ENCODE data around the gene CSRP1. TPM values are rescaled to one million over a fixed set of nuclear protein-coding genes. Genes with fewer than 3 reads are reported as not detected.

CSRP1 gene
- total and polyA plus RNA-seq, 2 donors (not counting 1 experiment from before 2014, with no cell fraction given), result 23.8 to 36.7 TPM

DNA sequence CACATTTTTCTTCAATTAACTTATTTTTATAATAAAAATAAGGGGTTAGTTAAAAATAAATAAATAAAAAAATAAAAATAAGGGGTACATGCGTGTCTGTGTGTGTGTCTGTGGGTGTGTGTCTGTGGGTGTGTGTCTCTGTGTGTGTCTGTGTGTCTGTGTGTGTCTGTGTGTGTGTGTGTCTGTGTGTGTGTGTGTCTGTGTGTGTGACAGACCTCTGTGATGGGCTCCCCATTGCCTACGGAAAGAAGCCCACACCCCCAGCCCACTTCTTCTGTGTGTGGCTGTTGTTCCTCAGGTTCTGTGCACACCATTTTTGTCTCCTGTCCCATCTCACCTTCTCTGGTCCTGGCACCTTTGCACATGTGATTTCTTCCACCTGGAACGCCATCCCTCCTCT is 47.9 kb downstream of the CSRP1 start:
- H3K4me1 ChIP-seq (ENCODE audit: control insufficient read depth in 2 of 2, insufficient read depth in 2 of 2, low read length in 2 of 2), result no peaks in the 10 kb centered on the region
- Mint-ChIP-seq H3K27me3 (peaks cover 23% of the 10 kb centered on the region), H3K27ac (no peak overlapping the region), H3K4me3 (no peak overlapping the region), H3K9me3 (ENCODE audit: insufficient read depth) (no peaks in the 10 kb centered on the region), H3K4me1 (no peaks in the 10 kb centered on the region)
- no peaks in the 10 kb centered on the region for H3K36me3 ChIP-seq (replicated peaks in 1 of 2; ENCODE audit: control extremely low read depth in 1 of 2, control insufficient read depth in 1 of 2, extremely low read depth in 1 of 2, insufficient read depth in 2 of 2, low read length in 1 of 2)
- intact Hi-C loops (cut with micrococcal nuclease), result no loop called here
- DNase-seq, result no peak
- no peak overlapping the region for H3K9ac ChIP-seq (ENCODE audit: low read length)
- no peak for ATAC-seq (ENCODE audit: low read depth)
- peaks cover 0 to 3% (median 0%) of the 10 kb centered on the region in 4 experiments for H3K27me3 ChIP-seq (replicated peaks in 1 of 4; ENCODE audit: control extremely low read depth in 1 of 4, control insufficient read depth in 3 of 4, insufficient read depth in 4 of 4, low read length in 3 of 4)
- no peak overlapping the region for H3K27ac ChIP-seq (ENCODE audit: low read length in 2 of 2)
- no peaks in the 10 kb centered on the region for H3K79me2 ChIP-seq (ENCODE audit: control insufficient read depth, insufficient read depth, low read length)
- ChIA-PET POLR2A (no interaction called here), CTCF (no interaction called here)
- H3K4me2 ChIP-seq (replicated peaks; ENCODE audit: low read depth, low read length, poor library complexity, severe bottlenecking), result no peak overlapping the region
- TF ChIP-seq, protein P1, sequence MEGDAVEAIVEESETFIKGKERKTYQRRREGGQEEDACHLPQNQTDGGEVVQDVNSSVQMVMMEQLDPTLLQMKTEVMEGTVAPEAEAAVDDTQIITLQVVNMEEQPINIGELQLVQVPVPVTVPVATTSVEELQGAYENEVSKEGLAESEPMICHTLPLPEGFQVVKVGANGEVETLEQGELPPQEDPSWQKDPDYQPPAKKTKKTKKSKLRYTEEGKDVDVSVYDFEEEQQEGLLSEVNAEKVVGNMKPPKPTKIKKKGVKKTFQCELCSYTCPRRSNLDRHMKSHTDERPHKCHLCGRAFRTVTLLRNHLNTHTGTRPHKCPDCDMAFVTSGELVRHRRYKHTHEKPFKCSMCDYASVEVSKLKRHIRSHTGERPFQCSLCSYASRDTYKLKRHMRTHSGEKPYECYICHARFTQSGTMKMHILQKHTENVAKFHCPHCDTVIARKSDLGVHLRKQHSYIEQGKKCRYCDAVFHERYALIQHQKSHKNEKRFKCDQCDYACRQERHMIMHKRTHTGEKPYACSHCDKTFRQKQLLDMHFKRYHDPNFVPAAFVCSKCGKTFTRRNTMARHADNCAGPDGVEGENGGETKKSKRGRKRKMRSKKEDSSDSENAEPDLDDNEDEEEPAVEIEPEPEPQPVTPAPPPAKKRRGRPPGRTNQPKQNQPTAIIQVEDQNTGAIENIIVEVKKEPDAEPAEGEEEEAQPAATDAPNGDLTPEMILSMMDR (IDR thresholded peaks at IDR 0.05), result no peak
- TF ChIP-seq EZH2 (IDR thresholded peaks at IDR 0.05; ENCODE audit: borderline replicate concordance, insufficient read depth, low read depth, low read length, poor library complexity, severe bottlenecking), result no peak
- no peak overlapping the region for H3K4me3 ChIP-seq (ENCODE audit: control extremely low read depth in 1 of 5, extremely low read depth in 1 of 5, insufficient read depth in 1 of 5, low read depth in 2 of 5, low read length in 4 of 5)
- no peak overlapping the region for H2AFZ ChIP-seq (ENCODE audit: insufficient read depth, low read depth, low read length, poor library complexity, severe bottlenecking)
- WGBS (ENCODE audit: insufficient coverage), result 100% methylated on average over 1 of the region's 3 CpGs
- H3K9me3 ChIP-seq (ENCODE audit: control extremely low read depth in 1 of 3, control insufficient read depth in 2 of 3, insufficient read depth in 1 of 3, low read length in 2 of 3), result no peaks in the 10 kb centered on the region
- H4K20me1 ChIP-seq (ENCODE audit: control insufficient read depth, insufficient read depth, low read length, poor library complexity, severe bottlenecking), result no peaks in the 10 kb centered on the region

DNA sequence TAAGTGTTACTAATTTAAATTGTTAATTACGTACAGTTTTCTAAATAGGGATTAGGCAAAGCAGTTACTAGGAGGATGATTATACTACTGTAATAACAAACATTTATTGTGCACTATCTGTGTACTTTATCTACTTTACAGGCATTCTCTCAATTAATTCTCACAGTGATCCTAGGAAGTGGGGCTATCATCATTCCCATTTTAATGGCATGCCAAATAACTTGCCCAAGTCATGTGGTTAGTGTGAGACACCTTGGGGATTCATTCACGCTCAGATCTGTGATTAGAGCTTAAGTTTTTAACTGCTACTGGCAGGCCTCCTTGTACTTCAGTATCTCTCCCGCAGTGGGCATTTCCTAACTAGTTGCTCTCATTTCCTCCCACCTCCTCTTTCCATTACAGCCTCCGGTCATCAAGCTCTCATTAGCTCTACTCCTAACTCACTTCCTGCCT is 49.4 kb downstream of the CSRP1 start:
- CTCF ChIA-PET, result interaction anchor here (1.4 kb wide), 1 partner anchor 22 kb away, joined by 5 read pairs; no protein-coding TSS in a partner anchor
- Histone ChIP-seq H3K79me2 (ENCODE audit: control insufficient read depth, insufficient read depth, low read length) (no peaks in the 10 kb centered on the region), H4K20me1 (ENCODE audit: control insufficient read depth, insufficient read depth, low read length, poor library complexity, severe bottlenecking) (no peaks in the 10 kb centered on the region), H3K27ac (ENCODE audit: low read length in 2 of 2) (no peak overlapping the region), H3K4me3 (ENCODE audit: control extremely low read depth in 1 of 5, extremely low read depth in 1 of 5, insufficient read depth in 1 of 5, low read depth in 2 of 5, low read length in 4 of 5) (no peak overlapping the region), H3K9me3 (ENCODE audit: control extremely low read depth in 1 of 3, control insufficient read depth in 2 of 3, insufficient read depth in 1 of 3, low read length in 2 of 3) (peaks cover 0 to 5% (median 0%) of the 10 kb centered on the region in 3 donors), H3K9ac (ENCODE audit: low read length) (no peak overlapping the region), H3K36me3 (replicated peaks in 1 of 2; ENCODE audit: control extremely low read depth in 1 of 2, control insufficient read depth in 1 of 2, extremely low read depth in 1 of 2, insufficient read depth in 2 of 2, low read length in 1 of 2) (no peaks in the 10 kb centered on the region), H3K27me3 (replicated peaks in 1 of 4; ENCODE audit: control extremely low read depth in 1 of 4, control insufficient read depth in 3 of 4, insufficient read depth in 4 of 4, low read length in 3 of 4) (peaks cover 0 to 7% (median 0%) of the 10 kb centered on the region in 4 experiments), H3K4me1 (ENCODE audit: control insufficient read depth in 2 of 2, insufficient read depth in 2 of 2, low read length in 2 of 2) (no peaks in the 10 kb centered on the region), H3K4me2 (replicated peaks; ENCODE audit: low read depth, low read length, poor library complexity, severe bottlenecking) (no peak overlapping the region), H2AFZ (ENCODE audit: insufficient read depth, low read depth, low read length, poor library complexity, severe bottlenecking) (no peak overlapping the region)
- 62% methylated on average over 3 of the region's 4 CpGs for WGBS (ENCODE audit: insufficient coverage)
- Mint-ChIP-seq H3K4me3 (no peak overlapping the region), H3K9me3 (ENCODE audit: insufficient read depth) (no peaks in the 10 kb centered on the region), H3K27me3 (peaks cover 13% of the 10 kb centered on the region), H3K4me1 (no peaks in the 10 kb centered on the region), H3K27ac (no peak overlapping the region)
- no peak for TF ChIP-seq EZH2 (IDR thresholded peaks at IDR 0.05; ENCODE audit: borderline replicate concordance, insufficient read depth, low read depth, low read length, poor library complexity, severe bottlenecking)
- TF ChIP-seq, protein P1 (IDR thresholded peaks at IDR 0.05), result no peak
- ATAC-seq (ENCODE audit: low read depth) (no peak), DNase-seq (no peak)
- POLR2A ChIA-PET, result no interaction called here
- intact Hi-C loops (cut with micrococcal nuclease), result no loop called here
